GM10248 (cell line): ENCODE results near the gene ZNF446.
"Not testable (repeated sequence)": the region's sequence is repeated elsewhere in the genome, so short reads cannot be mapped to it uniquely, and the experiment has no call there.

Source experiments
- CTCF ChIA-PET: fragments of 300-600 bp; sonication (Branson Sonifier 250); formaldehyde crosslinking; extraction: SDS; loops from one replicate; lab custom pipeline; 2021; ENCODE audit warnings: antibody characterized with exemption; lab: Yijun Ruan, JAX
- POLR2A ChIA-PET: fragments of 350-650 bp; sonication (Branson Sonifier 250); formaldehyde crosslinking; extraction: SDS; loops from one replicate; lab custom pipeline; 2020; ENCODE audit warnings: antibody characterized with exemption; lab: Yijun Ruan, JAX
- DNase-seq: peaks from one replicate; pipeline ENCODE4 v3.0.0; 2012; ENCODE audit errors: extremely low spot score
- CTCF ChIP-seq: IDR thresholded peaks from 2 replicates; pipeline ENCODE4 v1.5.1; 2012; ENCODE audit warnings: mild to moderate bottlenecking, low read depth; ENCODE audit errors: extremely low read depth, missing control alignments, control extremely low read depth

The ZNF446 gene

GRCh38 chr19:58440556-58440955 is 35.6 kb upstream of the ZNF446 start:
- no peak for TF ChIP-seq CTCF
- ChIA-PET POLR2A (interaction anchor here (0.7 to 1.0 kb wide), 2 partner anchors 11 to 22 kb away, joined by 3 read pairs; no protein-coding TSS in a partner anchor), CTCF (interaction anchor here (1.0 to 1.6 kb wide), 3 partner anchors 11 to 78 kb away, joined by 3 read pairs; partner anchors contain the start of genes ZNF324B and ZNF497)
- no peak for DNase-seq

DNA sequence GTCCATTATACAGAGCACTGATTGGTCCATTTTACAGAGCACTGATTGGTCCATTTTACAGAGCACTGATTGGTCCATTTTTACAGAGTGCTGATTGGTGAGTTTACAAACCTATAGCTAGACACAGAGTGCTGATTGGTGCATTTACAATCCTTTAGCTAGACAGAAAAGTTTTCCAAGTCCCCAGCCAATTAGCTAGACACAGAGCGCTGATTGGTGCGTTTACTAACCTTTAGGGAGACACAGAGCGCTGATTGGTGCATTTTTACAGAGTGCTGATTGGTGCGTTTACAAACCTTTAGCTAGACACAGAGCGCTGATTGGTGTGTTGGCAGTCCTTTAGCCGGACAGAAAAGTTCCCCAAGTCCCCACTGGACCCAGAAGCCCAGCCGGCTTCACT is 33.2 kb upstream of the ZNF446 start:
- DNase-seq, POLR2A ChIA-PET: not testable (repeated sequence)
- CTCF ChIA-PET, result interaction anchor here (1.3 to 1.5 kb wide), 2 partner anchors 17 to 77 kb away, joined by 3 to 5 read pairs; partner anchors contain the start of gene ZBTB45

DNA sequence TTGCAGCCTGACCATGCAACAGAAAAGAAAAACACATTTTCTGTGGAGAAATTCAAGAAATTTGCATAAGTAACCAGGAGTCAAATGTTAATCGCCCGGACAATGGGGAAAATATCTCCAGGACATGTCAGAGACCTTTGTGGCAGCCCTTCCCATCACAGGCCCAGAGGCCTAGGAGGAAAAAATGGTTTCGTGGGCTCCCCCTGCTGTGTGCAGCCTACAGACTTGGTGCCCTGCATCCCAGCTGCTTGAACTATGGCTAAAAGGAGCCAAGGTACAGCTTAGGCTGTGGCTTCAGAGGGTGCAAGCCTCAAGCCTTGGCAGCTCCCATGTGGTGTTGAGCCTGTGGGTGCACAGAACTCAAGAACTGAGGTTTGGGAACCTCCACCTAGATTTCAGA is 27.3 kb upstream of the ZNF446 start:
- DNase-seq, POLR2A ChIA-PET: not testable (repeated sequence)
- CTCF ChIA-PET, result interaction anchor here (1.8 kb wide), 1 partner anchor 132 kb away, joined by 3 read pairs; no protein-coding TSS in a partner anchor

GRCh38 chr19:58449980-58450379 is 26.2 kb upstream of the ZNF446 start:
- POLR2A ChIA-PET, DNase-seq: not testable (repeated sequence)
- CTCF ChIA-PET, result interaction anchor here (1.1 to 1.8 kb wide), 2 partner anchors 18 to 131 kb away, joined by 3 read pairs; no protein-coding TSS in a partner anchor

DNA sequence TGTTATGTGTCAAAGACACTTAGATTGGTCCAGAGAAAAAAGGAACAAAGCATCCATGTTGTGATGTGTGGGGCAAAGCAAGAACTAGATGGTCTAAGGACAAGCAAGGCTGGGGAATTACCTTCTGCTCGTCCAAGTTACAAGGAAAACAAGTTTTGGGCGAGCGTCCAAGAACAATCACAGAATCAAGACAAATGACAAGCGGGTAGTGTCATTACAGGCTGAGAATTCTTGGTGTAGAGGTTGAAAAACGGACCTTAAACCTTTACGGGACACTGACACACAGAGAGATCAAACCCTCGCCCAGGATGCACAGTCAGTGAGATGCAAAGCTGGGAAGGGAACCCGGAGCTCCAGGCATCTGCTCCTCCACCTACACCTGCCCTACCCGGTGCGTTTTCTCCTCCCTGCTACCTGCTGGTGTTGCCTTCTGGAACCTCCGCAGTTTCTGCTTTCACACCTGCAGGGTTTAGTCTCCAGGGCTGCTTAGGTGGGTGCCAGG is 25.2 kb upstream of the ZNF446 start:
- no peak for DNase-seq
- CTCF ChIA-PET, result no interaction called here
- POLR2A ChIA-PET, result no interaction called here
- TF ChIP-seq CTCF, result no peak

- TF ChIP-seq CTCF, result no peak
- CTCF ChIA-PET, result interaction anchor here (0.9 kb wide), 1 partner anchor 12 kb away, joined by 3 read pairs; the partner anchor contains the start of gene ZNF132
- peak; percentile 98 for DNase-seq
- POLR2A ChIA-PET, result no interaction called here
These were observed 24.6 kb upstream of the ZNF446 start, which contains the start of gene ZNF324B for GRCh38 chr19:58451358-58452101. ZNF324B (plus strand) TSS chr19:58451622; CDS start chr19:58453702, 2,080 bp downstream.

GRCh38 chr19:58453743-58454142 is 22.4 kb upstream of the ZNF446 start:
- POLR2A ChIA-PET, result no interaction called here
- DNase-seq, result no peak
- no peak for TF ChIP-seq CTCF
- CTCF ChIA-PET, result interaction anchor here (1.2 kb wide), 1 partner anchor 15 kb away, joined by 3 read pairs; no protein-coding TSS in a partner anchor

DNA sequence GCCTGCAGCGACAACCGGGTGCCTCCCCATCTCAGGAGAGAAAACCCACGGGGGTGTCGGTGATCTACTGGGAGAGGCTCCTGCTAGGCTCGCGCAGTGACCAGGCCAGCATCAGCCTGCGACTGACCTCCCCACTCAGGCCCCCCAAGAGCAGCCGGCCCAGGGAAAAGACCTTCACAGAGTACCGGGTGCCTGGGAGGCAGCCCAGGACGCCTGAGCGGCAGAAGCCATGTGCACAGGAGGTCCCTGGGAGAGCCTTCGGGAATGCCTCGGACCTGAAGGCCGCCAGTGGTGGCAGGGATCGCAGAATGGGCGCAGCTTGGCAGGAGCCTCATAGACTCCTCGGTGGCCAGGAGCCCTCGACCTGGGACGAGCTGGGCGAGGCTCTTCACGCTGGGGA is 20.8 kb upstream of the ZNF446 start:
- ChIA-PET POLR2A (no interaction called here), CTCF (no interaction called here)
- no peak for DNase-seq
- no peak for TF ChIP-seq CTCF
